ENCODE data around the gene ADAMTSL1. TPM values are rescaled to one million over a fixed set of nuclear protein-coding genes. Genes with fewer than 3 reads are reported as not detected.

ADAMTSL1 gene
- total and polyA plus RNA-seq, 2 experiments from 2014 or later, result 2.3 to 5.0 TPM

DNA sequence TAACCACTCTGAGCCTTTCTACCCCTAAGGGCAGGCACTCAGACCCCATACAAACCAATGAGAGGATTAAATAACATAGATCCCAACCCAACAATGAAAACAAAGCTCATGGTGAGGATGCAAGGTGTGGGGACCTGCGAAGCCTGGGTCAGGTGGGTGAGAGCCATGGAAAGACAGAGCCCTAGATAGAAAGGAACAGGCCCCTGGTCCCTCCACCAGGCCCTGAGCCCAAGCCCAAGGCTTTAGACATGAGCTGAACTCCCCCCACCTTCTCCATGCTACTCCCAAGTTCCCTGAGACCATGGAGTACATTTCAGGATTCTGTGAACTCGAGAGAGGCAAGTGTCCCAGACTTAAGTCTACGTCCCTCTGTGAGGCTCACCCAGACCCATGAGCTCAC, 452.6 kb downstream of the ADAMTSL1 start (continued):
- TF ChIP-seq, protein P1, sequence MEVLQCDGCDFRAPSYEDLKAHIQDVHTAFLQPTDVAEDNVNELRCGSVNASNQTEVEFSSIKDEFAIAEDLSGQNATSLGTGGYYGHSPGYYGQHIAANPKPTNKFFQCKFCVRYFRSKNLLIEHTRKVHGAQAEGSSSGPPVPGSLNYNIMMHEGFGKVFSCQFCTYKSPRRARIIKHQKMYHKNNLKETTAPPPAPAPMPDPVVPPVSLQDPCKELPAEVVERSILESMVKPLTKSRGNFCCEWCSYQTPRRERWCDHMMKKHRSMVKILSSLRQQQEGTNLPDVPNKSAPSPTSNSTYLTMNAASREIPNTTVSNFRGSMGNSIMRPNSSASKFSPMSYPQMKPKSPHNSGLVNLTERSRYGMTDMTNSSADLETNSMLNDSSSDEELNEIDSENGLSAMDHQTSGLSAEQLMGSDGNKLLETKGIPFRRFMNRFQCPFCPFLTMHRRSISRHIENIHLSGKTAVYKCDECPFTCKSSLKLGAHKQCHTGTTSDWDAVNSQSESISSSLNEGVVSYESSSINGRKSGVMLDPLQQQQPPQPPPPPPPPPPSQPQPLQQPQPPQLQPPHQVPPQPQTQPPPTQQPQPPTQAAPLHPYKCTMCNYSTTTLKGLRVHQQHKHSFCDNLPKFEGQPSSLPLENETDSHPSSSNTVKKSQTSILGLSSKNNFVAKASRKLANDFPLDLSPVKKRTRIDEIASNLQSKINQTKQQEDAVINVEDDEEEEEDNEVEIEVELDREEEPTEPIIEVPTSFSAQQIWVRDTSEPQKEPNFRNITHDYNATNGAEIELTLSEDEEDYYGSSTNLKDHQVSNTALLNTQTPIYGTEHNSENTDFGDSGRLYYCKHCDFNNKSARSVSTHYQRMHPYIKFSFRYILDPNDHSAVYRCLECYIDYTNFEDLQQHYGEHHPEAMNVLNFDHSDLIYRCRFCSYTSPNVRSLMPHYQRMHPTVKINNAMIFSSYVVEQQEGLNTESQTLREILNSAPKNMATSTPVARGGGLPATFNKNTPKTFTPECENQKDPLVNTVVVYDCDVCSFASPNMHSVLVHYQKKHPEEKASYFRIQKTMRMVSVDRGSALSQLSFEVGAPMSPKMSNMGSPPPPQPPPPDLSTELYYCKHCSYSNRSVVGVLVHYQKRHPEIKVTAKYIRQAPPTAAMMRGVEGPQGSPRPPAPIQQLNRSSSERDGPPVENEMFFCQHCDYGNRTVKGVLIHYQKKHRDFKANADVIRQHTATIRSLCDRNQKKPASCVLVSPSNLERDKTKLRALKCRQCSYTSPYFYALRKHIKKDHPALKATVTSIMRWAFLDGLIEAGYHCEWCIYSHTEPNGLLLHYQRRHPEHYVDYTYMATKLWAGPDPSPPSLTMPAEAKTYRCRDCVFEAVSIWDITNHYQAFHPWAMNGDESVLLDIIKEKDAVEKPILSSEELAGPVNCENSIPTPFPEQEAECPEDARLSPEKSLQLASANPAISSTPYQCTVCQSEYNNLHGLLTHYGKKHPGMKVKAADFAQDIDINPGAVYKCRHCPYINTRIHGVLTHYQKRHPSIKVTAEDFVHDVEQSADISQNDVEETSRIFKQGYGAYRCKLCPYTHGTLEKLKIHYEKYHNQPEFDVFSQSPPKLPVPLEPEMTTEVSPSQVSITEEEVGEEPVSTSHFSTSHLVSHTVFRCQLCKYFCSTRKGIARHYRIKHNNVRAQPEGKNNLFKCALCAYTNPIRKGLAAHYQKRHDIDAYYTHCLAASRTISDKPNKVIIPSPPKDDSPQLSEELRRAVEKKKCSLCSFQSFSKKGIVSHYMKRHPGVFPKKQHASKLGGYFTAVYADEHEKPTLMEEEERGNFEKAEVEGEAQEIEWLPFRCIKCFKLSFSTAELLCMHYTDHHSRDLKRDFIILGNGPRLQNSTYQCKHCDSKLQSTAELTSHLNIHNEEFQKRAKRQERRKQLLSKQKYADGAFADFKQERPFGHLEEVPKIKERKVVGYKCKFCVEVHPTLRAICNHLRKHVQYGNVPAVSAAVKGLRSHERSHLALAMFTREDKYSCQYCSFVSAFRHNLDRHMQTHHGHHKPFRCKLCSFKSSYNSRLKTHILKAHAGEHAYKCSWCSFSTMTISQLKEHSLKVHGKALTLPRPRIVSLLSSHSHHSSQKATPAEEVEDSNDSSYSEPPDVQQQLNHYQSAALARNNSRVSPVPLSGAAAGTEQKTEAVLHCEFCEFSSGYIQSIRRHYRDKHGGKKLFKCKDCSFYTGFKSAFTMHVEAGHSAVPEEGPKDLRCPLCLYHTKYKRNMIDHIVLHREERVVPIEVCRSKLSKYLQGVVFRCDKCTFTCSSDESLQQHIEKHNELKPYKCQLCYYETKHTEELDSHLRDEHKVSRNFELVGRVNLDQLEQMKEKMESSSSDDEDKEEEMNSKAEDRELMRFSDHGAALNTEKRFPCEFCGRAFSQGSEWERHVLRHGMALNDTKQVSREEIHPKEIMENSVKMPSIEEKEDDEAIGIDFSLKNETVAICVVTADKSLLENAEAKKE (CRISPR knock-in tag; IDR thresholded peaks at IDR 0.05), result no peak
- TF ChIP-seq POLR2AphosphoS5 (IDR thresholded peaks at IDR 0.05; ENCODE audit: low read depth), result no peak
- no peak for TF ChIP-seq EZH2phosphoT487 (IDR thresholded peaks at IDR 0.05; ENCODE audit: unreplicated experiment)
- TF ChIP-seq ZNF114 (CRISPR knock-in tag; IDR thresholded peaks at IDR 0.05), result no peak
- TF ChIP-seq JUNB (IDR thresholded peaks at IDR 0.05; ENCODE audit: unreplicated experiment), result no peak
- no peak for TF ChIP-seq ZNF331 (CRISPR knock-in tag; IDR thresholded peaks at IDR 0.05; ENCODE audit: low read depth)
- TF ChIP-seq, protein P2, sequence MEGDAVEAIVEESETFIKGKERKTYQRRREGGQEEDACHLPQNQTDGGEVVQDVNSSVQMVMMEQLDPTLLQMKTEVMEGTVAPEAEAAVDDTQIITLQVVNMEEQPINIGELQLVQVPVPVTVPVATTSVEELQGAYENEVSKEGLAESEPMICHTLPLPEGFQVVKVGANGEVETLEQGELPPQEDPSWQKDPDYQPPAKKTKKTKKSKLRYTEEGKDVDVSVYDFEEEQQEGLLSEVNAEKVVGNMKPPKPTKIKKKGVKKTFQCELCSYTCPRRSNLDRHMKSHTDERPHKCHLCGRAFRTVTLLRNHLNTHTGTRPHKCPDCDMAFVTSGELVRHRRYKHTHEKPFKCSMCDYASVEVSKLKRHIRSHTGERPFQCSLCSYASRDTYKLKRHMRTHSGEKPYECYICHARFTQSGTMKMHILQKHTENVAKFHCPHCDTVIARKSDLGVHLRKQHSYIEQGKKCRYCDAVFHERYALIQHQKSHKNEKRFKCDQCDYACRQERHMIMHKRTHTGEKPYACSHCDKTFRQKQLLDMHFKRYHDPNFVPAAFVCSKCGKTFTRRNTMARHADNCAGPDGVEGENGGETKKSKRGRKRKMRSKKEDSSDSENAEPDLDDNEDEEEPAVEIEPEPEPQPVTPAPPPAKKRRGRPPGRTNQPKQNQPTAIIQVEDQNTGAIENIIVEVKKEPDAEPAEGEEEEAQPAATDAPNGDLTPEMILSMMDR (conservative IDR thresholded peaks at IDR 0.05; ENCODE audit: low read depth in 2 of 2), result no peak

DNA sequence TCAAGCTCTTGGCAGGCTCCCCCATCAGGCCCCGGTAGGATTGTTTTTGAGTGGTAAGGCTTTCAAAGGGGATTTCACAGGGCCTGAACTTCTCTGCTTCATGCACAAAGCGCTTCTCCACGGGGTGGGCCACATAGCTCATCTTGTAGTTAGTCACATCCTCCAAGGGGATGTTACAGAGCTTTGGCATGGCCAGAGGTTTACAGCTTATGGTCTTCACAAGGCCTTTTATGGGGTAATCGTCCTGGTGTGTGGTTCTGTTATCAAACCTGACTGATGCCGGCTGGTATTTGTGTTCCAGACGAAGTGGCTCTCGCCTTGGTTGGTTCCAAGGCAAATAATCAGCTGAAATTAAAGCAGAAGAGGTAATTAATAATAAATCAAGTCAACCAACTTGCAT, 454.8 kb downstream of the ADAMTSL1 start:
- ATAC-seq, result no peak
- no peaks in the 10 kb centered on the region for H4K20me1 ChIP-seq (replicated peaks; ENCODE audit: insufficient read depth)
- H3K4me2 ChIP-seq, result no peak overlapping the region
- no peak overlapping the region for H3K4me3 ChIP-seq
- no peak for DNase-seq (ENCODE audit: low spot score)
- H3K27ac ChIP-seq (ENCODE audit: low read depth), result no peak overlapping the region
- Mint-ChIP-seq H3K4me1 (no peaks in the 10 kb centered on the region), H3K4me3 (no peak overlapping the region), H3K9me3 (no peaks in the 10 kb centered on the region), H3K27ac (no peak overlapping the region), H3K36me3 (ENCODE audit: low read depth) (no peaks in the 10 kb centered on the region), H3K27me3 (ENCODE audit: insufficient read depth, low read depth, poor library complexity) (no peaks in the 10 kb centered on the region)
- no peaks in the 10 kb centered on the region for H3K36me3 ChIP-seq (ENCODE audit: insufficient read depth)
- H2AFZ ChIP-seq, result no peak overlapping the region
- H3K4me1 ChIP-seq (ENCODE audit: insufficient read depth), result no peaks in the 10 kb centered on the region
- H3K79me2 ChIP-seq (replicated peaks; ENCODE audit: insufficient read depth), result no peaks in the 10 kb centered on the region
- no peaks in the 10 kb centered on the region for H3K9me2 ChIP-seq (ENCODE audit: insufficient read depth)
- H3K27me3 ChIP-seq (ENCODE audit: insufficient read depth), result no peaks in the 10 kb centered on the region
- H3F3A ChIP-seq (replicated peaks; ENCODE audit: low read depth), result no peaks in the 10 kb centered on the region
- TF ChIP-seq JUNB (IDR thresholded peaks at IDR 0.05; ENCODE audit: unreplicated experiment) (no peak), STAT1 (IDR thresholded peaks at IDR 0.05; ENCODE audit: unreplicated experiment) (no peak), NANOG (IDR thresholded peaks at IDR 0.05; ENCODE audit: borderline replicate concordance) (no peak)
- TF ChIP-seq, protein P2 (conservative IDR thresholded peaks at IDR 0.05; ENCODE audit: low read depth in 2 of 2), result no peak
- TF ChIP-seq, protein P3, sequence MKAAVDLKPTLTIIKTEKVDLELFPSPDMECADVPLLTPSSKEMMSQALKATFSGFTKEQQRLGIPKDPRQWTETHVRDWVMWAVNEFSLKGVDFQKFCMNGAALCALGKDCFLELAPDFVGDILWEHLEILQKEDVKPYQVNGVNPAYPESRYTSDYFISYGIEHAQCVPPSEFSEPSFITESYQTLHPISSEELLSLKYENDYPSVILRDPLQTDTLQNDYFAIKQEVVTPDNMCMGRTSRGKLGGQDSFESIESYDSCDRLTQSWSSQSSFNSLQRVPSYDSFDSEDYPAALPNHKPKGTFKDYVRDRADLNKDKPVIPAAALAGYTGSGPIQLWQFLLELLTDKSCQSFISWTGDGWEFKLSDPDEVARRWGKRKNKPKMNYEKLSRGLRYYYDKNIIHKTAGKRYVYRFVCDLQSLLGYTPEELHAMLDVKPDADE (IDR thresholded peaks at IDR 0.05), result no peak
- TF ChIP-seq, protein P4, sequence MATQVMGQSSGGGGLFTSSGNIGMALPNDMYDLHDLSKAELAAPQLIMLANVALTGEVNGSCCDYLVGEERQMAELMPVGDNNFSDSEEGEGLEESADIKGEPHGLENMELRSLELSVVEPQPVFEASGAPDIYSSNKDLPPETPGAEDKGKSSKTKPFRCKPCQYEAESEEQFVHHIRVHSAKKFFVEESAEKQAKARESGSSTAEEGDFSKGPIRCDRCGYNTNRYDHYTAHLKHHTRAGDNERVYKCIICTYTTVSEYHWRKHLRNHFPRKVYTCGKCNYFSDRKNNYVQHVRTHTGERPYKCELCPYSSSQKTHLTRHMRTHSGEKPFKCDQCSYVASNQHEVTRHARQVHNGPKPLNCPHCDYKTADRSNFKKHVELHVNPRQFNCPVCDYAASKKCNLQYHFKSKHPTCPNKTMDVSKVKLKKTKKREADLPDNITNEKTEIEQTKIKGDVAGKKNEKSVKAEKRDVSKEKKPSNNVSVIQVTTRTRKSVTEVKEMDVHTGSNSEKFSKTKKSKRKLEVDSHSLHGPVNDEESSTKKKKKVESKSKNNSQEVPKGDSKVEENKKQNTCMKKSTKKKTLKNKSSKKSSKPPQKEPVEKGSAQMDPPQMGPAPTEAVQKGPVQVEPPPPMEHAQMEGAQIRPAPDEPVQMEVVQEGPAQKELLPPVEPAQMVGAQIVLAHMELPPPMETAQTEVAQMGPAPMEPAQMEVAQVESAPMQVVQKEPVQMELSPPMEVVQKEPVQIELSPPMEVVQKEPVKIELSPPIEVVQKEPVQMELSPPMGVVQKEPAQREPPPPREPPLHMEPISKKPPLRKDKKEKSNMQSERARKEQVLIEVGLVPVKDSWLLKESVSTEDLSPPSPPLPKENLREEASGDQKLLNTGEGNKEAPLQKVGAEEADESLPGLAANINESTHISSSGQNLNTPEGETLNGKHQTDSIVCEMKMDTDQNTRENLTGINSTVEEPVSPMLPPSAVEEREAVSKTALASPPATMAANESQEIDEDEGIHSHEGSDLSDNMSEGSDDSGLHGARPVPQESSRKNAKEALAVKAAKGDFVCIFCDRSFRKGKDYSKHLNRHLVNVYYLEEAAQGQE (IDR thresholded peaks at IDR 0.05; ENCODE audit: unreplicated experiment), result no peak
